ENCODE results near the gene RFT1. TPM values are rescaled to one million over a fixed set of nuclear protein-coding genes. Genes with fewer than 3 reads are reported as not detected.

The RFT1 gene
- total and polyA plus RNA-seq, 2 donors (not counting 3 experiments of a cell fraction or from before 2014, with no cell fraction given): 29.8 to 39.9 TPM

DNA sequence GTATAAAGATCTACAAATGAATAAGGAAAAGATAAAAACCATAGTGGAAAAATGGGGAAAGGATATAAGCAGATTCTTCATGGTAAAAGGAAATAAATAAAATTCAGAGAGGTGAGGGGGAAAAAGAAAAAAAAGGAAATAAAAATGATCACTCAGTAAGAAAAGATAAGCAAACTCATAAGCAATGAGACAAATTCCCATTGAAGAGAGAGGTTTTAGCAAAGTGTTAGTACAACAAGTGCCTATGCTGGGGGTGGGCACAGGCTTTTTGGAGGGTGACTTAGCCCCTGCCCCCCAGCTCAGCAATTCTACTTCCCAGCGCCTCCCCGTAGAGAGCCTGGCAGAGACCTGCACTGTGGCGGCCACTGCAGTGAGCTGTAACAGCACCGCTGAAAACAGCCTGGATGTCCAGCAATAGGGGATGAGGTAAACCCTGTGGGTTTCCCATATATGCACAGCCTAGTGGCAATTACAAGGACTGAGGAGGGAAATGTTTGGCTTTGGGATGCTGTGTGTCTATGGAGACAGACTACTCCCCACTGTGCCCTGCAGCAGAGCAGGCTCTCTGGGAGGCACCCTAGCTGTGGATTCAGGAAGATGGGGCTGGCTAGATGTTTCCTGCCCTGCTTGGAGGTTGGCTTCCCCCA is 60.7 kb downstream of the RFT1 start:
- dilution Hi-C loops (cut with MboI; ENCODE audit: extremely low pct_ligation_motif_present, low sequenced_read_pairs) (no loop called here), intact Hi-C loops (cut with micrococcal nuclease) (no loop called here)
- ChIA-PET POLR2A (no interaction called here), CTCF (interaction anchor here (0.7 to 2.0 kb wide), 6 partner anchors 10 to 328 kb away, joined by 3 to 5 read pairs (median 4); no protein-coding TSS in a partner anchor)
- H2AFZ ChIP-seq (ENCODE audit: low read depth, low read length): no peak overlapping the region
- H3K4me3 ChIP-seq (replicated peaks in 1 of 3; ENCODE audit: insufficient read depth in 1 of 3, low read depth in 1 of 3, low read length in 3 of 3): no peak overlapping the region
- H3K9me1 ChIP-seq (replicated peaks; ENCODE audit: control insufficient read depth, extremely low read depth, insufficient read depth, low read length): no peaks in the 10 kb centered on the region
- H3K79me2 ChIP-seq (ENCODE audit: control insufficient read depth, insufficient read depth, low read length): no peaks in the 10 kb centered on the region
- H3K9me3 ChIP-seq (replicated peaks; ENCODE audit: control insufficient read depth, insufficient read depth, low read length): no peaks in the 10 kb centered on the region
- no peak for DNase-seq (ENCODE audit: low read depth, low spot score)
- no peak overlapping the region for H3K27ac ChIP-seq (ENCODE audit: insufficient read depth, low read depth, low read length)
- no peaks in the 10 kb centered on the region for H4K20me1 ChIP-seq (replicated peaks; ENCODE audit: control insufficient read depth, extremely low read depth, insufficient read depth, low read length)
- H3K4me2 ChIP-seq (ENCODE audit: insufficient read depth, low read length): no peak overlapping the region
- BruUV-seq (replicated peaks): no TSS peak
- H3K4me1 ChIP-seq (ENCODE audit: control insufficient read depth, extremely low read depth, insufficient read depth, low read length): peaks cover 8% of the 10 kb centered on the region
- H3K36me3 ChIP-seq (ENCODE audit: control insufficient read depth in 2 of 2, extremely low read depth in 1 of 2, insufficient read depth in 2 of 2, low read length in 2 of 2): no peaks in the 10 kb centered on the region
- FAIRE-seq: no peak
- no peak overlapping the region for H3K9ac ChIP-seq (replicated peaks; ENCODE audit: extremely low read depth, insufficient read depth, low read length)
- H3K27me3 ChIP-seq (ENCODE audit: control insufficient read depth in 2 of 2, insufficient read depth in 2 of 2, low read length in 2 of 2): peaks cover 2 to 3% of the 10 kb centered on the region in 2 experiments
- TF ChIP-seq, protein P1, sequence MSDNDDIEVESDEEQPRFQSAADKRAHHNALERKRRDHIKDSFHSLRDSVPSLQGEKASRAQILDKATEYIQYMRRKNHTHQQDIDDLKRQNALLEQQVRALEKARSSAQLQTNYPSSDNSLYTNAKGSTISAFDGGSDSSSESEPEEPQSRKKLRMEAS (IDR thresholded peaks at IDR 0.05; ENCODE audit: insufficient read depth, insufficient read length): no peak
- TF ChIP-seq POLR2A (IDR thresholded peaks at IDR 0.05; ENCODE audit: low read depth, low read length) (no peak), EZH2 (IDR thresholded peaks at IDR 0.05; ENCODE audit: borderline replicate concordance, low read depth, low read length, severe bottlenecking) (no peak), FOS (IDR thresholded peaks at IDR 0.05; ENCODE audit: borderline replicate concordance, insufficient read depth, low read length) (no peak), GATA2 (IDR thresholded peaks at IDR 0.05; ENCODE audit: insufficient read depth, insufficient read length, low read depth, low read length) (no peak), JUN (IDR thresholded peaks at IDR 0.05; ENCODE audit: borderline replicate concordance, insufficient read depth, insufficient read length, low read depth) (no peak), MYC (IDR thresholded peaks at IDR 0.05; ENCODE audit: low read depth, low read length) (no peak), POLR2AphosphoS5 (IDR thresholded peaks at IDR 0.05; ENCODE audit: insufficient read depth, low read depth, low read length) (no peak)
- TF ChIP-seq, protein P2, sequence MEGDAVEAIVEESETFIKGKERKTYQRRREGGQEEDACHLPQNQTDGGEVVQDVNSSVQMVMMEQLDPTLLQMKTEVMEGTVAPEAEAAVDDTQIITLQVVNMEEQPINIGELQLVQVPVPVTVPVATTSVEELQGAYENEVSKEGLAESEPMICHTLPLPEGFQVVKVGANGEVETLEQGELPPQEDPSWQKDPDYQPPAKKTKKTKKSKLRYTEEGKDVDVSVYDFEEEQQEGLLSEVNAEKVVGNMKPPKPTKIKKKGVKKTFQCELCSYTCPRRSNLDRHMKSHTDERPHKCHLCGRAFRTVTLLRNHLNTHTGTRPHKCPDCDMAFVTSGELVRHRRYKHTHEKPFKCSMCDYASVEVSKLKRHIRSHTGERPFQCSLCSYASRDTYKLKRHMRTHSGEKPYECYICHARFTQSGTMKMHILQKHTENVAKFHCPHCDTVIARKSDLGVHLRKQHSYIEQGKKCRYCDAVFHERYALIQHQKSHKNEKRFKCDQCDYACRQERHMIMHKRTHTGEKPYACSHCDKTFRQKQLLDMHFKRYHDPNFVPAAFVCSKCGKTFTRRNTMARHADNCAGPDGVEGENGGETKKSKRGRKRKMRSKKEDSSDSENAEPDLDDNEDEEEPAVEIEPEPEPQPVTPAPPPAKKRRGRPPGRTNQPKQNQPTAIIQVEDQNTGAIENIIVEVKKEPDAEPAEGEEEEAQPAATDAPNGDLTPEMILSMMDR (IDR thresholded peaks at IDR 0.05; ENCODE audit: extremely low read depth in 1 of 2, insufficient read depth in 1 of 2, low read depth in 1 of 2, low read length in 2 of 2): no peak
